GM18858 (cell line): ENCODE results near the gene MISP3.

Experiments
- ATAC-seq: cut with Tn5 transposase; IDR thresholded peaks from one replicate; pipeline ENCODE4 v1.9.1; 2021; ENCODE audit not compliant: unreplicated experiment

Gene MISP3

DNA sequence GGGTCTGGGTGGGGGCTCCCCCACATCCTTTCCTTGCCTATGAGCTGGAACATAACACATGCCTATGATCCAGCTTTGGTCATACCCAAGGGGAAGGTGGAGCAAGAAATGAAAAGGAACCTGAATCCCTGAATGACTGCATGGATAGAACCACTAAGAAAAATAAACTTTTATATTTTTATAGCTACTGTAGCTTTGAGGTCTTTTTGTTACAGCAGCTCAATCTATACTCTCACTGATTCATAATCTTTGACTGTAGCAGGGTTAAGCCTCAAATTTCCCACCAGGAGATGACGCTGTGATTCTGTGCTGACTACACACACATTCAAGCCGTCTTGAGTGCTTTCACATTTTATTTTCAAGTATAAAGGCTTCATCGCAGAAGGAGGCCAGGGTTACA lies 19.6 kb upstream of the MISP3 start:
- no peak for ATAC-seq

DNA sequence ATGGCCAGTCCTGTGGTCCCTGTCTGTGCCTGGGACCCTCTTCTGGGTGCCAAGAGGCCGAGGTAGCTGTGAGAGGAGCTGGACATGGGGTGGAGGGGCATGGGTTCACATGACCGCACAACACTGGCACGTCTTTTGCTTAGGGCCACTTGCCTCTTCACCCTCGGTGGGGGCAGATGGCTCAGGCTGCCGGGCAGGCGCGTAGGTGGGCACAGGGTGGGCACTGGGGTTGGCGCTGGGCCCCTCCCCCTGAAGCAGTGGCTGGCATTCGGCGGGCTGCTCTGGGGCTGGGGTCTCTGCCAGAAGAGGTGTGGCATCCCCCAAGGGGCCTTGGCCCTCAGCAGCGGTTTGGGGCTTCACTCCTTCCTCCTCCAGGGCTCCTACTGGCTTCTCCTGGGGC lies 19.1 kb upstream of the MISP3 start:
- no peak for ATAC-seq

DNA sequence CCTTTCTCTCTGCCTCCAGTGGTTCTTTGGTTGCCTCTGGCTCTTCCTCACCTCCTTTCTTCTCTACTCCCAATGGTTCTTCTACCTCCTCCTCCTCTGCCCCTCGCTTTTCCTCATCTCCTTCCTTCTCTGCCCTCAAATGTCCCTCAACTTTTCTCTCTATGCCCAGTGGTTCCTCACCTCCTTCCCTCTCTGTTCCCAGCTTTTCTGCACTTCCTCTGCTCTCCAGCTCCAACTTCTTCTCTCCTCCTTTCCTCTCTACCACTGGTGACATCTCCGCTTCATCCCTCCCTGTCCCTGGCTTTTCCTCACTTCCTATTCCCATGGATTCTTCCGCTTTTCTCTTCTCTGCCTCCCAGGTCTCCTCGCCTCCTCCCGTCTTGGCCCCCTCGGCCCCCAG lies 18.5 kb upstream of the MISP3 start:
- no peak for ATAC-seq

DNA sequence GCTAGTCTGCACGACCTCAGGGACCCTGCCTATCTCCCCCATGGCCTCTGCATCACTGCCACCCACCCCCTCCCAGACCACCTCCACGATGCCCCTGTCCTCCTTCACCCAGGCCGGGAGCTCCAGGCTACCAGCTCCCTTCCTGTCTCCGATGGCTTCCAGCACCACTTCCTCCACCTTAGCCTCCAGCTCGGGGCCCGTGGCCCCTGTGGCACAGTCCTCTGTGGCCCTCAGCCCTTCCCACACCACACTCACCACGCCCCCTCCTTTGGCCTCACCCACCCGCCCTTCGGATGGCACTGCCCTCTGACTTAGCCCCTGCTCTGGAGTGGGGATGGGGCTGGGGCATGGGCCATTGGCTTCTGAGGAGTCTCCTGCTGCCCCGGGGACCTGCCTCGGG lies 17.9 kb upstream of the MISP3 start:
- ATAC-seq, result no peak

DNA sequence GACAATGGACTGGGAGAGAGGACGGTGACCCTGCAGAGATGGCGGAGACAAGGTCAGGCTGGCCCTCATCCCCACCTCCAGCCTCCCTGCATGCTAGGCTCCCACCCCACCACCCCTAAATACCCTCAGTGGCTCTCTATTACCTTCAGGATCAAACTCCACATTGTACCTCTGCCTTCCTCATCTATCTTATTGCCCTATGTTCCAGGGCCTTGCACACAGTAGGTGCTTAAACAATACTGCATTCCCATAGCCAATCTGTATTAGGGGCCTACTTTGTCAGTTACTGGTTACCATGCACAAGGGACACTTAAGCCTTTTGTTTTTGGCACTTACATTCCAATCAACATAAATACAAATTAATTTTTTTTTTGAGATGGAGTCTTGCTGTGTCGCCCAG lies 17.2 kb upstream of the MISP3 start:
- ATAC-seq, result no peak

DNA sequence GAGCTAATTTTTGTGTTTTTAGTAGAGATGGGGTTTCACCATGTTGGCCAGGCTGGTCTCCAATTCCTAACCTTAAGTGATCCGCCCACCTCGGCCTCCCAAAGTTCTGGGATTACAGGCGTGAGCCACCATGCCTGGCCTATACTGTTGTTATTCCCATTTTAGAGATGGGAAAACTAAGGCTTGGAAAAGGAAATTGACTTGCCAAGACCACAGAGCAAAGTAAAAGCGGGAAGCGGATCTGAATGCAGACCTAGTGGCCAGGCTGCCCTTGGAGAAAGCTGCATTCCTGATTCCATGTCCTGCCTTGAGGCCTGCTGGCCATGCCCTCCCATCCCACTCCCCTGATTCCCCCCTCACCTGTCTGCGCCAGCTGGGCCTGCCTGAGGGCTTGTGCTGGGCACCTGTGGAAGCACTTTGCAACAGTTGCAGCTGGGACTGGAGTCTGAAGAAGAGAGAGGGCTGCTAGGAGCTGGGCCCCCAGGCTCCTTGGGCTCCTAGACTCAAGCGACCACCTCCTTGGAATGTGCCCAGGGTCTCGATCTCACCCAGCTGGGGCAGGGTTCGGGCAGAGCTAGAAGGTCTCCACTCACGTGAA lies 16.4 kb upstream of the MISP3 start:
- no peak for ATAC-seq

DNA sequence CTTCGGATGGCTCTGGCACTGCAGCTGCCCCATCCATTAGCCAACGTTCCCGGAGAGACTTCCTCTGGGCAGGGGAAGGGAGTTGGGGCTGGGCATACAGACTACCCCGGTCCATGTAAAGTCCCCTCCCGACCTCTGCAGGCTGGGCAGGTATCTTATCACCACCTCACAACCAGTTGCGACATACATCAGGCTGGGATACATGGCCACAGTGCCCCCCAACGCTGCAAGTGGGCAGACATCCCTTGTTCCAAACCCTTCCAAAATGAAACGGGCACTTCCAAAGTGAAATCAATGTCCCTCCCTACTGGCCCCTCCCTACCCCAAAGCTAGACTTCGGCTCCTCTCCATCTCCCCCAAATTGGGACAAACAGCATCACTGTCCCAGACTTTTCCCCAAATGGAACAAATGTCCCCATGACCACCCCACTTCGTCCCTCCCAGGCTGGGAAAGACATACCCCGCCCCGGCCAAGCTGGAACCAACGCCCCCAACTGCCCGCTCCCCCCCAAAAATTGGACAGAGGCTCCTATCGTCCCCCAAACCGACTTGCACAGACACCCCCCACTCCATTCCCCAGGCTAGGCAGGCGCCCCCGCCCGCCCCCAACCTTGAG lies 15.7 kb upstream of the MISP3 start:
- ATAC-seq, result no peak

DNA sequence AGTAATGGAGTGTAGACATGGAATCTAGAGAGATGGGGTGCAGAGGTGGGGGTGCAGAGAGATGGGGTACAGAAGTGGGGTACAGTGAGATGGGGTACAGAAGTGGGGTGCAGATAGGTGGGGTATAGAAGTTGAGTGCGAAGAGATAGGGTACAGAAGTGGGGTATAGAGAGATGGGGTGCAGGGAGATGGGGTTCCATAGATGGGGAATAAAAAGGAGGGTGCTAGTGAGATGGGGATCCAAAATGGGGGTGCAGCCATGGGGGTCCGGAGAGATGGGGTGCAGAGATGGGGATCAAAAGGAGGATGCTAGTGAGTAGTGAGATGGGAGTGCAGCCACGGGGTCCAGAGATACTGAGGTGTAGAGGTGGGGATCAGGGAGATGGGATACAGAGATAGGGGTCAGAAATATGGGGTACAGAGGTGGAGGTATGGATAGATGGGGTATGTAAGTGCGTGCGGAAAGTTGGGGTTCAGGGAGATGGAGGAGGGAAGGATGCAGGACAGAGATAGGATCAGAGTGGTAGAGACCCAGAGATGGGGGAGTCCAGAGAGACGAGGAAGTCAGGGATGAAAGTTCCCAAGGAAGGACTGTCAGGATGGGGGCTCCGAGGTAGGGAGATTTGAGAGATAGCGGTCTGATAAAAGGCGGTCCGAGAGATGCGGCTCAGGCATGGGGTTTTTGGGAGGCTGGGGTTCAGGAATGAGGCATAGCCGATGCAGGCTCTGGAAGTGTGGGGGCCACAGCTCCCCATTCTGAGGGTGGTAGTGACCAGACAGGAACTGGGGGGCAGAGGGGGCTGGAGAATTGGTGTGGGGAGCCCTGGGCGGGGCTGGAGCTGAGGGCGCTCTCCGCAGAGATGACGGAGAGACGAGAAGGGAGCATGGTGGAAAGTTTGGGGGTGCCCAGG lies 14.1 kb upstream of the MISP3 start:
- no peak for ATAC-seq

DNA sequence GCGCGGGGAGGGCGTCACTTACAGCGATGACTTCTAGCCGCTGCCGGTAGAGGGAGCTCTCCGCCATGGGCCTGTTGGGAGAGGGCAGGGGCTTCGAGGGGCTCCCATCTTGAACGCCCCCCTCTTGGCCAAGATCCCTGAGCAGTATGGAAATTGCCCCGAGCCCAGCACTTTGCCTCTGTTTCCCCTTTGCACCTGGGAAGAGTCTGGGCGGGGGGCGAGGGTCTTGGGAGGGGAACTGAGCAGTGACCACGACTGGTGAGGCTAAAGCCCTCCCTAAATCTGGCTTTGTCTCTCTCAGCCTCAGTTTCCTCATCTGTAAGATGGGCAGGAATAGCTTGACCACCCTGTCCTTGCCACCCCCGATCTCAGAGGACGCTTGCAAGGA lies 13.5 kb upstream of the MISP3 start:
- no peak for ATAC-seq

DNA sequence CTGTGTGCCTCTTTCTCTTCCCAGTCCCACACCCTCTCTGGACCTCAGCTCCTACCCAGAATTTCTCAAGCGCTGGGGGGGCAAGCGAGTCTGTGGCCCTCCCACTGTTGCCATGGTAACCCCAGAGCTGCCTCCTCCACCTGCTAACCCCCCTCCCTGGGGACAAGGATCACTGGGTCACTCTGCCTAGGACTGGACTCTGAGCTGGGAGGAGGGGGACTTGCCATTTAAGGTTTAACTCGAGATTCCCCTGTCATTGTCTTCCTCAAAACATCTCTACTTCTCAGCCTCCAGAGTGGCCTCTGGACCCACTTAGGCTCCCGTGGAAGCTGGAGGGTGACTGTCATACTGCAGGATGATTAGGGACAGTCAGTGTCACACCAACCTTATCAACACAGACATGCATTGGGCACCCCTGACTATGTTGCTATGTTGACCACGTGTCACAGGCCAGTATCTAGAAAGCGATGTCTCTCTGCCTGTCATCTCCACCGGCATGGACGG lies 12.9 kb upstream of the MISP3 start:
- no peak for ATAC-seq

DNA sequence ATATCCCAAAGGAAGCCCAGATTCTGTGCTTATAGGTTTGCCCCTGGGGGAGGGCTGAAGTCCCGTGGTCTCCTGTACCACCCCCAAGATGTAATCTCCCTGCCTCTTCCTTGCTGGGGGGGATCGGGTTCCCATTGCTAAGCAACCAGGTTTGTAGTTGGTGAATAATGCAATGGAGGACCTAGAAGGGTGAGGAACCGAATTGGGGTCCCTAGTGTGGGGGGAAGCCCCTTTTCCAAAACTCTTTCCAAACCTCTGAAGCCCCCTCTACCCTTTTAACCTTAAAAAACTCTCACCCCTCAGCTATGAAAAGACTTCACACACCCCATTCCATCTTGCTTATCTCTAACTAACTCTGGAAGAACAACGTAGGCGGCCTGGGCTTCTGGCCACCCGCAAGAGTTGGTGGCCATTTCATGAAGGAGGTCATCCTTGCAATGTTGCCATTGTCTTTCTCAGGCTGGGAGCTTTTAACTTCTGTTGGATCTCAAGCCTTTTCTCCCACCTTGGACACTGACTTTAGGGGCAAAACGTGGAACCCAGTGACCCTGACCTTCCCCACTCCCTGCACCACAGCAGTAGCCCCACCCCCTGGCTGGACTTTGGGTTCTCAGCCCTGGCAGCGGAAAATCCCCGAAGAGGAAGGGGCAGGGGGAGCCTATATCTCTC lies 11.4 kb upstream of the MISP3 start:
- no peak for ATAC-seq

DNA sequence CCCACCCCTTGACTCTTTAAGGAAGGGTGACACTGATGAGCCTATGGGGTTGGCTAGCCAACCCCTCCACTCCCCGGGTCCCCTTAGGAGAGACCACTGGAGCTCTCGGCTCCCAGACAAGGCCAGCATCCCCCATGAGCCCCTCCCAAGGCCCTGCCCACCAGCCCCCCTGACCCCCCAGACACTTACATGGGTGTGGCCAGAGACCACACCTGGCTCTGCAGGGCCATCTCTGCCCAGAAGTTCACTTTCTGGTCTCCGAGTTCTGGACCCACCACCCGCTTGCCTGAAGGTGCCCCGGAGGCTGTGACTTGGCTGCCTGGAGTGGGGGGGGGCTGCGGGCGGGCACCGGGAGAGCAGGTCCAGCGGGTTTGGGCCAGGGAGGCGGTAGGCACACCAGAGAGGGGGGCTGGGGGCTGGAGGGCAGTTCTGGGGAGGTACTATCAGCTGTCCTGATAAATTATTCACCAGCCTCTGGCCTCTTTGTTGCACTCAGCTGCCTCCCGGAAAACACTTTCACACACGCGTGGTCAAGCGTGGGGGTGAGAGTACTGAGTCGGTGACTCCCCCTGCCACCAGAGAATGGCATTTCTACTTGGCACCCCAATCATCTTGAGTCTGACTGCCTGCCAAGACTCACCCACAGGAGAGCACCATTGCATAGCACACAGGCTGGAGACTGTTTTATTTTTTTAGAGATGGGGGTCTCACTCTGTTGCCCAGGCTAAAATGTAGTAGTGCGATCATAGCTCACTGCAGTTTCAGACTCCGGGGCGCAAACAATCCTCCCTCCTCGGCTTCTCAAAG lies 10.6 kb upstream of the MISP3 start, which contains the start of gene PALM3:
Gene PALM3 (minus strand): TSS at position 326 of the 807 bp plus-strand sequence. CDS start 96 bp downstream, at position 230.
- no peak for ATAC-seq

DNA sequence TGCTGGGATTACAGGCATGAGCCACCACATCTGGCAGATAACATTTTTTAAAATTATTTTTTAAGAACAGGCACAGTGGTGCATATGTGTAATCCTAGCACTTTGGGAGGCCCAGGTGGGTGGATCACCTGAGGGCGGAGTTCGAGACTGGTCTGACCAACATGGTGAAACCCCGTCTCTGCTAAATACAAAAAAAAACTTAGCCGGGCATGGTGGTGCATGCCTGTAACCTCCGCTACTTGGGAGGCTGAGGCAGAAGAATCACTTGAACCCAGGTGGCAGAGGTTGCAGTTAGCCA lies 10.1 kb upstream of the MISP3 start:
- no peak for ATAC-seq

DNA sequence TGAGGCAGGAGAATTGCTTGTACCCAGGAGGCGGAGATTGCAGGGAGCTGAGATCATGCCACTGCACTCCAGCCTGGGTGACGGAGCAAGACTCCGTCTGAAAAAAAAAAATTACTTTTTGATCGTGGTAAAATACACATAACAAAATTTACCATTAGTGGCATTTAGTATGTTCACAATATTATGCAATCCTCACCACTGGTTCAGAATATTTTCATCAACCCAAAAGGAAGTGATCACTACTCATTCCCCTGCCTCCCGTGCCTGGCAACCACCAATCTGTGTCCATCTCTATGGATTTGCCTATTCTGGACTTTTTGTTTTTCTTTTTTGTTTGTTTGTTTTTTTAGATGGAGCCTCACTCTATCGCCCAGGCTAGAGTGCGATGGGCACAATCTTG lies 9.5 kb upstream of the MISP3 start:
- ATAC-seq, result no peak

DNA sequence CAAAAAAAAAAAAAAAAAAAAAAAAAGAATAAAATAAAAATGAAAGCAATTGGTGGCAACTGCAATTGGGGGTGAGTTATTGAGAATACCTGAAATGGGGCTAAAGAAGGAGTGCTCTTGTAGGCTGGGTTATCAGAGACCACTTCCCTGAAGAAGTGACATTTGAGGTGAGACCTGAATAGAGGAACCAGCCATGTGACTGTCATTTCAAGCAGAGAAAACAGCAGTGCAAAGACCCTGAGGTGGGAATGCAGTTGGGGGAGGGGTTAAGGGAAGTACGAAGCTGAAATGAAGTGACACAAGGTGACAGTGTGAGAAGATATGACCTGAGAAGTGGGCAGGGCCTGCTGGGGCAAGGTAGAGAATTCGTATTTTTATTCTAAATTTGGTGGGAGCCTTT lies 6.5 kb upstream of the MISP3 start:
- ATAC-seq, result no peak

DNA sequence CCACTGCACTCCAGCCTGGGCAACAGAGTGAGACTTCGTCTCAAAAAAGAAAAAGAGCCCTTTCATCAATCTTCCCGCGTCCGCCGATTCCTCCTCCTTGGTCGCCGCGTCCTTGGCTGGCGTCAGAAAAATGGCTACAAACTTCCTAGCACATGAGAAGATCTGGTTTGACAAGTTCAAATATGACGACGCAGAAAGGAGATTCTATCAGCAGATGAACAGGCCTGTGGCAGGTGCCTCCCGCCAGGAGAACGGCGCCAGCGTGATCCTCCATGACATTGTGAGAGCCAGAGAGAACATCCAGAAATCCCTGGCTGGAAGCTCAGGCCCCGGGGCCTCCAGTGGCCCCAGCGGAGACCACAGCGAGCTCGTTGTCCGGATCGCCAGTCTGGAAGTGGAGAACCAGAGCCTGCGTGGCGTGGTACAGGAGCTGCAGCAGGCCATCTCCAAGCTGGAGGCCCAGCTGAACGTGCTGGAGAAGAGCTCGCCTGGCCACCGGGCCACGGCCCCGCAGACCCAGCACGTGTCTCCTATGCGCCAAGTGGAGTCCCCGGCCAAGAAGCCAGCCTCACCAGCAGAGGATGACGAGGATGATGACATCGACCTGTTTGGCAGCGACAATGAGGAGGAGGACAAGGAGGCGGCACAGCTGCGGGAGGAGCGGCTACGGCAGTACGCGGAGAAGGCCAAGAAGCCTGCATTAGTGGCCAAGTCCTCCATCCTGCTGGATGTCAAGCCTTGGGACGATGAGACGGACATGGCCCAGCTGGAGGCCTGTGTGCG lies 2.1 kb upstream of the MISP3 start:
- no peak for ATAC-seq

DNA sequence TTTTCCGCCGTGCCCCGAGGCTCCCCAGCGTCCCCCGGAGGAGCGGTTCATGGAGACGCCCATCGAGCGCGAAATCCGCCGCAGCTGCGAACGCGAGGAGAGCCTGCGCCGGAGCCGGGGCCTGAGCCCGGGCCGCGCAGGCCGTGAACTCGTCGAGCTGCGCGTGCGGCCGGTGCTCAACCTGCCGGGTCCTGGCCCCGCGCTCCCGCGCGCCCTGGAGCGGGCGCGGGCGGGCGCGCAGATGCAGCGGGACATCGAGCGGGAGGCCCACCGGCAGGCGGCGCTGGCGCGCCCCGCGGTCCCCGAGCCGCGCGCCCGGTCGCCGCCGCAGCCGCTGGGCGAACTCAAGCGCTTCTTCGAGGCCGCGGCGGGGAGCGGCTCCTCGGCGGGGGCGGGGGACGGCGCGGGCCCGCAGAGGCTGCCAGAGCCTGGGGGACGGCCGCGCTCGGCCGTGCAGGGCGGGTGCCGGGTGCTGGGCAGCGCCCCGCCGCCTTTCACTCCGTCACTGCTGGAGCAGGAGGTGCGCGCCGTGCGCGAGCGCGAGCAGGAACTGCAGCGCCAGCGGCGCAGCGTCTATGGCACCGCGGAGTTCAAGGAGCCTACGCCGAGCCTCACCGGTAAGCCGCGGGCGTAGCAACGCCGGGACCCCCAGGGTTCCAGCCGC lies 807 bp downstream of the MISP3 start:
- ATAC-seq, result no peak

DNA sequence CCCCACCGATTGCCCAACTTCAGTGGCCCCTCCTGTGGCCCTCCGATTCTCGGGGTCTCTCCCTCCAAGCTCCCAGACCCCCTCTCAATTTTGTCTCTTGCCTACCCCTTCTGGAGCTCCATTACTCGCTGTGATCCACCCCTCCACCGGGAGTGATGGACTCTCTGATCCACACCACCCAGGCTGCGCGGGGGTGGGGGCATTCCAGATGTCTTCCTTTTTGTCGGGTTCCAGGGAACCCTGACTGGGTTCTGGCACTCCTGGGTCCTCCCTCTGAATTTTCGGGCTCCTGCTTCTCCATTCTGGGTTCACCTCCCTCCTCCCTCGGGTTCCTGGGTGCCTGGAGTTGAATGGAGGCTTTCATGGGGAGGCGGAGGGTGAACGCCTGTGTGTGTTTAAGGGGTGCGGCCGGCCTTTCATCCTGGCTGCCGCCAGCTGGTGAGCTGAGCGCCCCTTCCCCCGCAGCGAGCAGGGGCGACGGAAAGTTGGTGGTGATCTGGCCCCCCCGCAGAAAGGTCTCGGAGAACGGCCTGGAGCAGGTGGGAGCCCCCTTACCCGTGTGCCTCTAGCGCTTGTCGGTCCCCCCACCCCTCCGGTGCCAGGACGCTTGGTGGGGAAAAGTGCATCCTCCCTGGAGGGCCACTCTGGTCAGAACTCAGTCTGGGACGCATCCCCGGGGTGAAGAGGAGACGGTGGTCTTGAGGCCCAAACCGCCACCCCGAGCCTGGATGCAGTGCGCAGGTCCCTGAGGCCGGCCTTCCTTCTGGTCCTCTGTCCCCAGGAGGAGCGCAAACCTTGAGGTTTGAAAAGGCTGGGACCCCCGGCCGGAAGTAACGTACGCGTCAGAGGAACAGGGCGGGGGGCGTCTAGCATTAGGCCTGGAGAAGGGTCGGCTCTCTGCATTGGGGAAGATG lies 1.6 kb downstream of the MISP3 start:
- no peak for ATAC-seq
